Memory B cell (primary cell): Measurements from ENCODE around the gene LRRC70.

ENCODE experiments used
- ATAC-seq: fragments of 150-1000 bp; cut with Tn5 transposase; 2 replicates; pipeline ENCODE4 v1.10.0; 2021; ENCODE audit warnings: low read depth, mild to moderate bottlenecking, moderate library complexity
- DNase-seq, 2 donors: peaks; one replicate each; pipeline ENCODE4 v3.0.0; 2022; ENCODE audit warnings: low spot score in 2 of 2
- H3K27ac Mint-ChIP-seq: one replicate; pipeline ENCODE4 v1.8.0; 2022; ENCODE audit warnings: mild to moderate bottlenecking, moderate library complexity, mixed read lengths
- H3K27me3 Mint-ChIP-seq: one replicate; pipeline ENCODE4 v1.8.0; 2022; ENCODE audit warnings: mixed read lengths
- H3K36me3 Mint-ChIP-seq: one replicate; pipeline ENCODE4 v1.8.0; 2022; ENCODE audit warnings: mild to moderate bottlenecking, mixed read lengths
- H3K4me1 Mint-ChIP-seq: one replicate; pipeline ENCODE4 v1.8.0; 2022; ENCODE audit warnings: mixed read lengths
- H3K4me3 Mint-ChIP-seq: one replicate; pipeline ENCODE4 v1.8.0; 2022; ENCODE audit warnings: mild to moderate bottlenecking, moderate library complexity, mixed read lengths
- H3K9me3 Mint-ChIP-seq: one replicate; pipeline ENCODE4 v1.8.0; 2022; ENCODE audit warnings: mixed read lengths

The LRRC70 gene

GRCh38 chr5:62585306-62585705, 6.7 kb downstream of the LRRC70 start:
- H3K4me1 Mint-ChIP-seq, result peaks cover 4% of the 10 kb centered on the region
- no peak overlapping the region for H3K4me3 Mint-ChIP-seq
- no peaks in the 10 kb centered on the region for H3K27me3 Mint-ChIP-seq
- peaks cover 17% of the 10 kb centered on the region for H3K36me3 Mint-ChIP-seq
- DNase-seq (no peak), ATAC-seq (no peak)
- H3K9me3 Mint-ChIP-seq, result no peaks in the 10 kb centered on the region
- peak overlapping the region; percentile 1 for H3K27ac Mint-ChIP-seq

GRCh38 chr5:62585751-62586150, 7.1 kb downstream of the LRRC70 start:
- Mint-ChIP-seq H3K27ac (no peak overlapping the region), H3K9me3 (no peaks in the 10 kb centered on the region), H3K4me1 (peaks cover 4% of the 10 kb centered on the region), H3K36me3 (peaks cover 18% of the 10 kb centered on the region), H3K4me3 (no peak overlapping the region), H3K27me3 (no peaks in the 10 kb centered on the region)
- DNase-seq (no peak), ATAC-seq (no peak)

GRCh38 chr5:62587737-62588136, 9.1 kb downstream of the LRRC70 start:
- Mint-ChIP-seq H3K27ac (no peak overlapping the region), H3K9me3 (peaks cover 3% of the 10 kb centered on the region), H3K4me1 (peaks cover 4% of the 10 kb centered on the region), H3K4me3 (no peak overlapping the region), H3K36me3 (peaks cover 27% of the 10 kb centered on the region), H3K27me3 (no peaks in the 10 kb centered on the region)
- ATAC-seq (no peak), DNase-seq (no peak)

- peaks cover 9% of the 10 kb centered on the region for H3K4me1 Mint-ChIP-seq
- no peak for ATAC-seq
- no peaks in the 10 kb centered on the region for H3K27me3 Mint-ChIP-seq
- H3K36me3 Mint-ChIP-seq, result peaks cover 34% of the 10 kb centered on the region
- H3K27ac Mint-ChIP-seq, result no peak overlapping the region
- DNase-seq, result no peak
- no peak overlapping the region for H3K4me3 Mint-ChIP-seq
- H3K9me3 Mint-ChIP-seq, result peaks cover 6% of the 10 kb centered on the region
Observed at GRCh38 chr5:62588668-62589067, 10.0 kb downstream of the LRRC70 start.

- Mint-ChIP-seq H3K27me3 (no peaks in the 10 kb centered on the region), H3K27ac (no peak overlapping the region), H3K9me3 (peaks cover 6% of the 10 kb centered on the region), H3K4me1 (peaks cover 9% of the 10 kb centered on the region), H3K36me3 (peaks cover 35% of the 10 kb centered on the region), H3K4me3 (no peak overlapping the region)
- ATAC-seq, result no peak
- DNase-seq, result no peak
Observed at GRCh38 chr5:62589504-62589903, 10.9 kb downstream of the LRRC70 start.

- Mint-ChIP-seq H3K36me3 (peaks cover 41% of the 10 kb centered on the region), H3K27ac (no peak overlapping the region), H3K4me1 (peaks cover 7% of the 10 kb centered on the region), H3K9me3 (peaks cover 6% of the 10 kb centered on the region), H3K4me3 (no peak overlapping the region), H3K27me3 (no peaks in the 10 kb centered on the region)
- ATAC-seq (no peak), DNase-seq (no peak)
Observed at GRCh38 chr5:62590387-62590786, 11.8 kb downstream of the LRRC70 start.

GRCh38 chr5:62592558-62592957, 13.9 kb downstream of the LRRC70 start:
- Mint-ChIP-seq H3K27ac (peak overlapping the region; percentile 73), H3K4me3 (no peak overlapping the region), H3K9me3 (peaks cover 6% of the 10 kb centered on the region), H3K4me1 (peaks cover 7% of the 10 kb centered on the region), H3K36me3 (peaks cover 39% of the 10 kb centered on the region), H3K27me3 (no peaks in the 10 kb centered on the region)
- peak; percentile 59 for ATAC-seq
- no peak for DNase-seq

- Mint-ChIP-seq H3K27me3 (no peaks in the 10 kb centered on the region), H3K36me3 (peaks cover 39% of the 10 kb centered on the region), H3K4me3 (no peak overlapping the region), H3K4me1 (peaks cover 7% of the 10 kb centered on the region), H3K9me3 (peaks cover 6% of the 10 kb centered on the region), H3K27ac (peak overlapping the region; percentile 73)
- ATAC-seq (no peak), DNase-seq (no peak)
Observed at GRCh38 chr5:62593331-62593730, 14.7 kb downstream of the LRRC70 start.

GRCh38 chr5:62594364-62594984, 15.9 kb downstream of the LRRC70 start:
- H3K27ac Mint-ChIP-seq, result no peak overlapping the region
- H3K4me3 Mint-ChIP-seq, result no peak overlapping the region
- H3K36me3 Mint-ChIP-seq, result peaks cover 31% of the 10 kb centered on the region
- no peak for DNase-seq
- H3K9me3 Mint-ChIP-seq, result peaks cover 6% of the 10 kb centered on the region
- H3K4me1 Mint-ChIP-seq, result peaks cover 4% of the 10 kb centered on the region
- no peaks in the 10 kb centered on the region for H3K27me3 Mint-ChIP-seq
- no peak for ATAC-seq

GRCh38 chr5:62596096-62596495, 17.5 kb downstream of the LRRC70 start:
- no peak for DNase-seq
- no peak overlapping the region for H3K27ac Mint-ChIP-seq
- H3K9me3 Mint-ChIP-seq, result peaks cover 6% of the 10 kb centered on the region

GRCh38 chr5:62596691-62597090, 18.1 kb downstream of the LRRC70 start:
- Mint-ChIP-seq H3K4me3 (no peak overlapping the region), H3K9me3 (peaks cover 6% of the 10 kb centered on the region), H3K36me3 (peaks cover 25% of the 10 kb centered on the region), H3K27ac (no peak overlapping the region), H3K4me1 (peaks cover 4% of the 10 kb centered on the region), H3K27me3 (no peaks in the 10 kb centered on the region)
- ATAC-seq (no peak), DNase-seq (no peak)

More at GRCh38 chr5:62596096-62596495, 17.5 kb downstream of the LRRC70 start:
- ATAC-seq, result no peak
- peaks cover 27% of the 10 kb centered on the region for H3K36me3 Mint-ChIP-seq
- H3K4me1 Mint-ChIP-seq, result peaks cover 4% of the 10 kb centered on the region
- no peak overlapping the region for H3K4me3 Mint-ChIP-seq
- H3K27me3 Mint-ChIP-seq, result no peaks in the 10 kb centered on the region

GRCh38 chr5:62597314-62597713, 18.7 kb downstream of the LRRC70 start:
- H3K36me3 Mint-ChIP-seq, result peaks cover 22% of the 10 kb centered on the region
- H3K27ac Mint-ChIP-seq, result no peak overlapping the region
- no peaks in the 10 kb centered on the region for H3K27me3 Mint-ChIP-seq
- DNase-seq, result no peak
- no peak overlapping the region for H3K4me3 Mint-ChIP-seq
- peaks cover 5% of the 10 kb centered on the region for H3K9me3 Mint-ChIP-seq
- no peak for ATAC-seq
- H3K4me1 Mint-ChIP-seq, result peaks cover 4% of the 10 kb centered on the region

- Mint-ChIP-seq H3K27ac (no peak overlapping the region), H3K36me3 (peaks cover 10% of the 10 kb centered on the region), H3K27me3 (no peaks in the 10 kb centered on the region)
Observed at GRCh38 chr5:62600560-62601252, 22.1 kb downstream of the LRRC70 start.

GRCh38 chr5:62603934-62604333, 25.3 kb downstream of the LRRC70 start:
- H3K36me3 Mint-ChIP-seq, result peaks cover 21% of the 10 kb centered on the region
- no peaks in the 10 kb centered on the region for H3K27me3 Mint-ChIP-seq
- no peak overlapping the region for H3K27ac Mint-ChIP-seq
- H3K9me3 Mint-ChIP-seq, result no peaks in the 10 kb centered on the region
- DNase-seq (no peak), ATAC-seq (no peak)
- H3K4me3 Mint-ChIP-seq, result no peak overlapping the region
- H3K4me1 Mint-ChIP-seq, result no peaks in the 10 kb centered on the region

More at GRCh38 chr5:62600560-62601252, 22.1 kb downstream of the LRRC70 start:
- ATAC-seq (no peak), DNase-seq (no peak)
- no peaks in the 10 kb centered on the region for H3K9me3 Mint-ChIP-seq
- H3K4me3 Mint-ChIP-seq, result no peak overlapping the region
- H3K4me1 Mint-ChIP-seq, result no peaks in the 10 kb centered on the region

- H3K27ac Mint-ChIP-seq, result no peak overlapping the region
- DNase-seq (no peak), ATAC-seq (no peak)
- no peak overlapping the region for H3K4me3 Mint-ChIP-seq
- H3K9me3 Mint-ChIP-seq, result no peaks in the 10 kb centered on the region
- no peaks in the 10 kb centered on the region for H3K4me1 Mint-ChIP-seq
- peaks cover 32% of the 10 kb centered on the region for H3K36me3 Mint-ChIP-seq
- no peaks in the 10 kb centered on the region for H3K27me3 Mint-ChIP-seq
Observed at GRCh38 chr5:62605638-62606037, 27.0 kb downstream of the LRRC70 start.
